Pancreas (tissue), 10 donors: Measurements from ENCODE around the gene JSRP1. TPM values are rescaled to one million over a fixed set of nuclear protein-coding genes. Genes with fewer than 3 reads are reported as not detected.

Experiments
- ATAC-seq, 4 donors: fragments of 200-7000 bp; cut with Tn5 transposase; one replicate each; pipeline versions ENCODE4 v1.8.0 to v1.9.1; 2020; ENCODE audit warnings: mild to moderate bottlenecking in 4 of 4, moderate library complexity in 4 of 4
- DNase-seq, 6 donors: peaks; one replicate each; pipeline ENCODE4 v3.0.0-alpha.2; 2020
- FAIRE-seq: peaks from 2 replicates; lab custom pipeline; 2012; peaks lifted over from hg19 to GRCh38; lab: Jason Lieb, UNC
- H3K27ac ChIP-seq, 4 donors: fragments of 200-600 bp; sonication (generic); 1 replicate in 3 of 4; 2 replicates in 1 of 4; pipeline versions ENCODE4 v1.5.0 to v1.8.0; 2020
- H3K27me3 ChIP-seq, 4 donors: fragments of 200-600 bp; one replicate each; pipeline ENCODE4 v1.8.0; 2021
- H3K36me3 ChIP-seq, 3 donors: fragments of 200-600 bp; sonication (generic) in 1 of 3; one replicate each; pipeline versions ENCODE4 v1.5.0 to v1.8.0; 2020 to 2021
- H3K4me1 ChIP-seq, 3 donors: fragments of 200-600 bp; one replicate each; pipeline ENCODE4 v1.8.0; 2021
- H3K4me3 ChIP-seq, 4 donors: fragments of 200-600 bp; sonication (generic) in 2 of 4; one replicate each; pipeline versions ENCODE4 v1.5.0 to v1.8.0; 2020 to 2021
- H3K9me3 ChIP-seq, 4 donors: fragments of 200-600 bp; one replicate each; pipeline ENCODE4 v1.8.0; 2021
- CTCF ChIP-seq, 4 donors: fragments of 200-600 bp; sonication (generic) in 3 of 4; IDR thresholded peaks; one replicate each; pipeline versions ENCODE4 v1.5.0 to v1.8.0; 2021; ENCODE audit warnings: antibody characterized with exemption in 4 of 4
- WGBS, 2 donors: extraction: QIAGEN DNeasy Blood & Tissue Kit; methylation state at CpG; one replicate each; pipeline ENCODE4 v1.1.7; 2013; 5-methylcytosine and 5-hydroxymethylcytosine counted together
- intact Hi-C, 3 donors: fragments of 100-400 bp; cut with DNase I; formaldehyde crosslinking; loops; one replicate each; pipeline versions ENCODE4 v1.11.1 to v1.14.2; 2022
- polyA plus RNA-seq, 2 donors: library from polyadenylated mRNA; stranded (reverse); fragments of 200-250 nt; gene quantifications; one replicate each; pipeline ENCODE4 v1.2.3, GENCODE V29; 2013
- total RNA-seq, 6 donors: library from RNA; stranded (reverse); fragmentation: NEBNext Ultra II Directional in 4 of 6; extraction: Animal tissue kit (Norgen Biotek cat#: 25700) in 4 of 6; gene quantifications; one replicate each; pipeline versions ENCODE4 v1.2.1 to v1.2.4, GENCODE V29; 2021 to 2023
- donor health status: healthy with polysubstance abuse.
- donor health status: DM: no; HTN: no; CAD: no; lungs with moderate emphysema.
- donor health status: DM: no; HTN: no; CAD: no.
- donor health status: control.
- donor health status: control.
- donor health status: Bipolar disorder and iron deficiency.
- donor health status: DM: yes; HTN: yes; CAD: no.
- donor health status: DM: no; HTN: no; CAD: no.
- donor health status: DM: no; HTN: no; CAD: no.
- donor health status: DM: yes; HTN: yes; CAD: no.

The JSRP1 gene
- total and polyA plus RNA-seq, 8 donors: 0.29 to 4.0 (median 1.0) TPM; not detected in 2

- no peak overlapping the region for H3K27ac ChIP-seq
- H3K9me3 ChIP-seq: no peaks in the 10 kb centered on the region
- ATAC-seq (no peak), FAIRE-seq (no peak), DNase-seq (peak in 1 of 6 donors; percentile 79)
- H3K27me3 ChIP-seq: peaks cover 0 to 6% (median 0%) of the 10 kb centered on the region in 4 donors
- H3K4me1 ChIP-seq: no peaks in the 10 kb centered on the region
- intact Hi-C loops: no loop called here
- H3K4me3 ChIP-seq: no peak overlapping the region
- no peak for TF ChIP-seq CTCF (IDR thresholded peaks at IDR 0.05)
- 15 to 21% methylated on average over 15 to 18 of the region's 18 CpGs for WGBS, 2 donors
- peaks cover 0 to under 1% (median 0%) of the 10 kb centered on the region in 3 donors for H3K36me3 ChIP-seq
Measured at GRCh38 chr19:2252797-2253105, 3.5 kb downstream of the JSRP1 start.

- TF ChIP-seq CTCF (IDR thresholded peaks at IDR 0.05): no peak
- ATAC-seq: no peak
- no peak overlapping the region for H3K4me3 ChIP-seq
- DNase-seq: peak in 2 of 6 donors; percentile 60 to 70
- peaks cover 0 to 5% (median 4%) of the 10 kb centered on the region in 3 donors for H3K36me3 ChIP-seq
- no peaks in the 10 kb centered on the region for H3K4me1 ChIP-seq
- WGBS, 2 donors: 19 to 23% methylated on average over 68 to 74 of the region's 74 CpGs
- no peak overlapping the region for H3K27ac ChIP-seq
- peaks cover 0 to 6% (median 0%) of the 10 kb centered on the region in 4 donors for H3K27me3 ChIP-seq
- FAIRE-seq: no peak
- H3K9me3 ChIP-seq: no peaks in the 10 kb centered on the region
- intact Hi-C loops: no loop called here
Measured at GRCh38 chr19:2252055-2252796, 4.0 kb downstream of the JSRP1 start.

- no peak for TF ChIP-seq CTCF (IDR thresholded peaks at IDR 0.05)
- no peak overlapping the region for H3K27ac ChIP-seq
- H3K9me3 ChIP-seq: no peaks in the 10 kb centered on the region
- DNase-seq (peak in 3 of 6 donors; percentile 26 to 68 (median 64)), ATAC-seq (peak in 1 of 4 donors; percentile 1), FAIRE-seq (no peak)
- WGBS, 2 donors: 13 to 20% methylated on average over 103 to 125 of the region's 125 CpGs
- H3K4me3 ChIP-seq: peak overlapping the region in 1 of 4 donors; percentile 25
- intact Hi-C loops: no loop called here
- peaks cover 0 to 6% (median 0%) of the 10 kb centered on the region in 4 donors for H3K27me3 ChIP-seq
- peaks cover 0 to 12% (median 12%) of the 10 kb centered on the region in 3 donors for H3K36me3 ChIP-seq
- H3K4me1 ChIP-seq: no peaks in the 10 kb centered on the region
Measured at GRCh38 chr19:2251106-2252054, 4.8 kb downstream of the JSRP1 start.

GRCh38 chr19:2250766-2251105 is 5.5 kb downstream of the JSRP1 start:
- H3K36me3 ChIP-seq: peaks cover 0 to 19% (median 19%) of the 10 kb centered on the region in 3 donors
- WGBS, 2 donors: 12 to 17% methylated on average over 37 to 40 of the region's 40 CpGs
- intact Hi-C loops: no loop called here
- H3K4me1 ChIP-seq: no peaks in the 10 kb centered on the region
- DNase-seq: peak in 2 of 6 donors; percentile 15 to 77
- H3K27me3 ChIP-seq: peaks cover 0 to 6% (median 0%) of the 10 kb centered on the region in 4 donors
- FAIRE-seq: no peak
- H3K27ac ChIP-seq: no peak overlapping the region
- H3K9me3 ChIP-seq: no peaks in the 10 kb centered on the region
- ATAC-seq: peak in 1 of 4 donors; percentile 3
- no peak for TF ChIP-seq CTCF (IDR thresholded peaks at IDR 0.05)
- H3K4me3 ChIP-seq: peak overlapping the region in 1 of 4 donors; percentile 25
